ENCODE data around the gene PLBD2. TPM values are rescaled to one million over a fixed set of nuclear protein-coding genes. Genes with fewer than 3 reads are reported as not detected.

PLBD2 gene
- total RNA-seq, 1 experiment from 2014 or later, result 18.8 TPM

DNA sequence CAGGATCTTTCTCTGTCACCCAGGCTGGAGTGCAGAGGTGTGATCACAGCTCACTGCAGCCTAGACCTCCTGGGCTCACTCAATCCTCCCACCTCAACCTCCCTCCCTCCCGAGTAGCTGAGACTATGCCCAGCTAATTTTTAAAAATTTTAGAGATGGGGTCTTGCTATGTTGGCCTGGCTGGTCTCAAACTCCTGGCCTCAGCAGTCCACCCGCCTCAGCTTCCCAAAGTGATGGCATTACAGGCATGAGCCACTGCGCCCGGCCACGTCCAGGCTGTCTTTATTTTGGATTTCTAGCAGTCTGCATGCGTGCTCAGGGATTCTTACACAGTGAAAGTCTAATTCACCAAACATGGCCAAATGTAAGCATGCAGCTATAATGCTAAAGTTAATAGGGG is 41.3 kb upstream of the PLBD2 start:
- intact Hi-C loops (cut with micrococcal nuclease), result no loop called here
- peaks cover 25% of the 10 kb centered on the region for H3K36me3 ChIP-seq (ENCODE audit: low read depth, low read length)
- 0 out of 2 replicates have a peak, but pooled peaks cover 3% of the 10 kb centered on the region for H3K4me1 ChIP-seq (ENCODE audit: insufficient read depth, low read length)
- no peaks in the 10 kb centered on the region for H4K20me1 ChIP-seq (ENCODE audit: low read length)
- H3K9me2 ChIP-seq (replicated peaks; ENCODE audit: low read length), result no peaks in the 10 kb centered on the region
- no peak overlapping the region for H3K4me3 ChIP-seq (ENCODE audit: low read length)
- no peaks in the 10 kb centered on the region for H3K9me3 ChIP-seq (ENCODE audit: low read length)
- BruUV-seq (replicated peaks), result no TSS peak
- no peak for DNase-seq
- ChIA-PET POLR2A (ENCODE audit: unreplicated experiment) (no interaction called here), CTCF (interaction anchor here (0.6 kb wide), 2 partner anchors 31 to 1693 kb away, joined by 3 to 4 read pairs; no protein-coding TSS in a partner anchor)
- no peak overlapping the region for H3K27ac ChIP-seq (ENCODE audit: low read length)
- no peak overlapping the region for H3K4me2 ChIP-seq (ENCODE audit: low read length)
- no peak for ATAC-seq
- no peaks in the 10 kb centered on the region for H3F3A ChIP-seq (ENCODE audit: low read length, unreplicated experiment)
- no peak for TF ChIP-seq EZH2phosphoT487 (IDR thresholded peaks at IDR 0.05; ENCODE audit: borderline replicate concordance, low read length)
- TF ChIP-seq CTCF (conservative IDR thresholded peaks at IDR 0.05; ENCODE audit: low read depth, low read length), result no peak
- no peak for TF ChIP-seq EZH2 (IDR thresholded peaks at IDR 0.05; ENCODE audit: low read length, unreplicated experiment)
- no peak overlapping the region for H2AFZ ChIP-seq (ENCODE audit: low read length)
- H3K27me3 ChIP-seq (ENCODE audit: low read length), result no peaks in the 10 kb centered on the region
- no peak overlapping the region for H3K9ac ChIP-seq (ENCODE audit: low read length)
- no peaks in the 10 kb centered on the region for H3K79me2 ChIP-seq (ENCODE audit: low read length)

GRCh38 chr12:113318046-113318656 is 40.2 kb upstream of the PLBD2 start:
- H3K36me3 ChIP-seq (ENCODE audit: low read depth, low read length), result peaks cover 28% of the 10 kb centered on the region
- H3K9me2 ChIP-seq (replicated peaks; ENCODE audit: low read length), result no peaks in the 10 kb centered on the region
- ChIA-PET CTCF (no interaction called here), POLR2A (ENCODE audit: unreplicated experiment) (no interaction called here)
- H3K4me1 ChIP-seq (ENCODE audit: insufficient read depth, low read length), result 0 out of 2 replicates have a peak, but pooled peaks cover 4% of the 10 kb centered on the region
- H3K27ac ChIP-seq (ENCODE audit: low read length), result no peak overlapping the region
- BruUV-seq (replicated peaks), result TSS peak; percentile 18
- no peak for TF ChIP-seq EZH2phosphoT487 (IDR thresholded peaks at IDR 0.05; ENCODE audit: borderline replicate concordance, low read length)
- TF ChIP-seq EZH2 (IDR thresholded peaks at IDR 0.05; ENCODE audit: low read length, unreplicated experiment), result no peak
- TF ChIP-seq CTCF (conservative IDR thresholded peaks at IDR 0.05; ENCODE audit: low read depth, low read length), result no peak
- DNase-seq, result no peak
- no peak overlapping the region for H3K4me2 ChIP-seq (ENCODE audit: low read length)
- H3K27me3 ChIP-seq (ENCODE audit: low read length), result no peaks in the 10 kb centered on the region
- H4K20me1 ChIP-seq (ENCODE audit: low read length), result no peaks in the 10 kb centered on the region
- no peaks in the 10 kb centered on the region for H3K9me3 ChIP-seq (ENCODE audit: low read length)
- H3K9ac ChIP-seq (ENCODE audit: low read length), result no peak overlapping the region
- intact Hi-C loops (cut with micrococcal nuclease), result no loop called here
- no peaks in the 10 kb centered on the region for H3F3A ChIP-seq (ENCODE audit: low read length, unreplicated experiment)
- H3K79me2 ChIP-seq (ENCODE audit: low read length), result no peaks in the 10 kb centered on the region
- no peak for ATAC-seq
- no peak overlapping the region for H3K4me3 ChIP-seq (ENCODE audit: low read length)
- no peak overlapping the region for H2AFZ ChIP-seq (ENCODE audit: low read length)

DNA sequence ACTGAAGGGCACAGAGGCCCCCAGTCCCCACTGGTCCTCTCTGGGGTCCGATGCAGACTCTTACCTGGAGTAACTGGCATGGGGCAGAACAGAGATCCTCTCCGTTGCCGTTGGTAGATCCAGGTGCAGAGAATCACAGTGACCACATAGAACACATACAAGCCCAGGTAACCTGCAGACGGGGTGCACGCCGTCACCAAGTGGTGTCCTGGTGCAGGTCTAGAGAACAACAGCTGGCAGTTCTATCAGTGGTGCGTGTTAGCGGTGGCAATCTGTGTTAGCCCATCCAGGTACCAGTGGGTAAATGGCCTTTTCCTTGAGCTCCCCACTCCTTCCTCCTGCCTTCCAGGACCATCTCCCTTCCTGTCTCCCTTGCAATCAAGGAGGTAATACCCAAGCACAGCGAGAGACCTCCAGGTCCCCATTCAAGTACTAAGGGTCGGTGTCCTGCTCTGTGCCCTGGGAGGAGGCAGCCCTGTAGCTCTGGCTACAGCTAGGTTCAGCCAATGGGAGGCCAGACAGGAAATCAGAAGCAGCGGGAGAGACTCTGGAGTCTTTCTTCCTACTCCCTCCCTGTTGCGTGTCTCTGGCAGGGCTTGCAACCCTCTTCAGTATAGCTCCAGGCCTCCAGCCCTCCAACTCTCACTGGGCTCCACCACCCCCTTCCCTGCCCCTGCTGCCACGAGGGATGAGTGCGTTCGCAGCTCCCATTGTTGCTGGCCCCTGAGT is 39.3 kb upstream of the PLBD2 start:
- no peak overlapping the region for H3K27ac ChIP-seq (ENCODE audit: low read length)
- H3F3A ChIP-seq (ENCODE audit: low read length, unreplicated experiment), result no peaks in the 10 kb centered on the region
- no peak for DNase-seq
- H2AFZ ChIP-seq (ENCODE audit: low read length), result no peak overlapping the region
- no TSS peak for BruUV-seq (replicated peaks)
- no peak overlapping the region for H3K4me3 ChIP-seq (ENCODE audit: low read length)
- H3K9me3 ChIP-seq (ENCODE audit: low read length), result no peaks in the 10 kb centered on the region
- H3K36me3 ChIP-seq (ENCODE audit: low read depth, low read length), result peaks cover 30% of the 10 kb centered on the region
- H3K4me2 ChIP-seq (ENCODE audit: low read length), result no peak overlapping the region
- no peaks in the 10 kb centered on the region for H3K79me2 ChIP-seq (ENCODE audit: low read length)
- CTCF ChIA-PET, result no interaction called here
- ATAC-seq, result no peak
- no peaks in the 10 kb centered on the region for H3K9me2 ChIP-seq (replicated peaks; ENCODE audit: low read length)
- TF ChIP-seq EZH2 (IDR thresholded peaks at IDR 0.05; ENCODE audit: low read length, unreplicated experiment) (no peak), CTCF (conservative IDR thresholded peaks at IDR 0.05; ENCODE audit: low read depth, low read length) (no peak), EZH2phosphoT487 (IDR thresholded peaks at IDR 0.05; ENCODE audit: borderline replicate concordance, low read length) (no peak)
- H3K27me3 ChIP-seq (ENCODE audit: low read length), result no peaks in the 10 kb centered on the region
- POLR2A ChIA-PET (ENCODE audit: unreplicated experiment), result no interaction called here
- intact Hi-C loops (cut with micrococcal nuclease), result no loop called here
- H4K20me1 ChIP-seq (ENCODE audit: low read length), result no peaks in the 10 kb centered on the region
- no peak overlapping the region for H3K9ac ChIP-seq (ENCODE audit: low read length)
- 0 out of 2 replicates have a peak, but pooled peaks cover 4% of the 10 kb centered on the region for H3K4me1 ChIP-seq (ENCODE audit: insufficient read depth, low read length)
